Neuron (in vitro differentiated cells): ENCODE measurements around the gene AS3MT.
"Not testable (repeated sequence)": the region's sequence is repeated elsewhere in the genome, so short reads cannot be mapped to it uniquely, and the experiment has no call there.

Experiments used
- H2AFZ ChIP-seq: one replicate; pipeline ENCODE4 v1.6.1; 2013; ENCODE audit warnings: low read depth, mild to moderate bottlenecking, inconsistent platforms, low read length, moderate library complexity
- H3K27me3 ChIP-seq: one replicate; pipeline ENCODE4 v1.6.1; 2013; ENCODE audit warnings: low read length; ENCODE audit not compliant: insufficient read depth
- H3K36me3 ChIP-seq: one replicate; pipeline ENCODE4 v1.6.1; 2013; ENCODE audit warnings: low read length; ENCODE audit not compliant: insufficient read depth
- H3K4me1 ChIP-seq: one replicate; pipeline ENCODE4 v1.6.1; 2013; ENCODE audit warnings: low read length; ENCODE audit not compliant: insufficient read depth
- H3K4me3 ChIP-seq: 2 replicates; pipeline ENCODE4 v1.5.1; 2013; ENCODE audit warnings: mild to moderate bottlenecking, low read length, moderate library complexity
- H3K9me3 ChIP-seq: one replicate; pipeline ENCODE4 v1.6.1; 2013; ENCODE audit warnings: low read length

Gene AS3MT, protein sequence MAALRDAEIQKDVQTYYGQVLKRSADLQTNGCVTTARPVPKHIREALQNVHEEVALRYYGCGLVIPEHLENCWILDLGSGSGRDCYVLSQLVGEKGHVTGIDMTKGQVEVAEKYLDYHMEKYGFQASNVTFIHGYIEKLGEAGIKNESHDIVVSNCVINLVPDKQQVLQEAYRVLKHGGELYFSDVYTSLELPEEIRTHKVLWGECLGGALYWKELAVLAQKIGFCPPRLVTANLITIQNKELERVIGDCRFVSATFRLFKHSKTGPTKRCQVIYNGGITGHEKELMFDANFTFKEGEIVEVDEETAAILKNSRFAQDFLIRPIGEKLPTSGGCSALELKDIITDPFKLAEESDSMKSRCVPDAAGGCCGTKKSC

DNA sequence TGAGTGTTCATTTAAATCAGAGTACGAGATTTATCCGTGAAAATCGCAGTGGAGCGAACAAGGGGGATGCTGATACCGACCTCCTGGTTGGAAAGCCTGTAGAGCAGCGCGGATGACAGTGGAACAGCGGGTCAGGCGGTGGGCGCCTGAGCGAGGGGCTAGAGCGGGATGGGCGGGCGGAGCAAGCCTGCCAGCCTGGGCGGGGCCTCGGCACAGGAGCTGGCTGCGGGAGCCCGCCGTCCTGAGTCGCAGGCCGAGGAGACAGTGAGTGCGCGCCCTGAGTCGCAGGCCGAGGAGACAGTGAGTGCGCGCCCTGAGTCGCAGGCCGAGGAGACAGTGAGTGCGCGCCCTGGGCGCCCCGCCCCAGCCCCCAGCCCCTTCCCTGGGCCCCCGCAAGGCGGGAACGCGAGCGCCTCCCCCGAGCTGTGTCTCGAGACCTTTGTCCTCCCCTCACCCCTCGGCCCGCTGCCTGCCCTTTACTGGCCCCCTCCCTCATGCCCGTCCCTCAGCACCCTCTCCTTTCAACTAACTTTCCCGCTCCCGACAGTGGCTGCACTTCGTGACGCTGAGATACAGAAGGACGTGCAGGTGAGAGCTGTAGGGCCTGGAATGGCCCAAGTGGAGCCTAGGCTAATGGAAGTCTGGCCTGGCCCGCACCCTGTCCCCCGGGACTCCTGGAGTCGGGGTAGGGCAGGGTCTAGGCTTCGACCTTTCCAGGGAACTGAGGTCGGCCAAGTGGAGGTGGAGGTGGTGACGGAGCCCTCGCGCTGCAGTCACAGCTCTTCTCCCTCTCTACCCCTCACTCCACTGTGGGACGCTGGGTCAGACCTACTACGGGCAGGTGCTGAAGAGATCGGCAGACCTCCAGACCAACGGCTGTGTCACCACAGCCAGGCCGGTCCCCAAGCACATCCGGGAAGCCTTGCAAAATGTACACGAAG lies at the start of gene AS3MT:
AS3MT (plus strand) TSS at position 213 of the 941 bp plus-strand sequence; CDS start at position 336, 123 bp downstream.
- peak within 1 kb of the TSS; percentile 58 for H3K4me3 ChIP-seq

DNA sequence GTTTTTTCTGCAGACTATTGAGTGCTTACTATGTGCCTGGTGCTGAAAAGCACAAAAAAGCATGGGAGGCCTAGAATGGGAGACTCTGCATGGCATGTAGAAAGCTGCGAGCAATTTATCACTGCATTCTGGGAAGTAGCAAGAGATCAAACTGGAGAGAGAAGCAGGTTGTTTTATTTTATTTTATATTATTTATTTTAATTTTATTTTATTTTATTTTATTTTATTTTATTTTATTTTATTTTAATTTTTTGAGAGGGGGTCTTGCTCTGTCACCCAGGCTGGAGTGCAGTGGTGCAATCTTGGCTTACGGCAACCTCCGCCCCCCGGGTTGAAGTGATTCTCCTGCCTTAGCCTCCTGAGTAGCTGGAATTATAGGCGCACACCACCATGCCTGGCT lies 49.3 kb upstream of the AS3MT start:
- not testable (repeated sequence) for H3K36me3 ChIP-seq, H3K4me3 ChIP-seq, H3K9me3 ChIP-seq, H2AFZ ChIP-seq, H3K4me1 ChIP-seq, H3K27me3 ChIP-seq

More for the DNA sequence above, at the start of gene AS3MT:
- Histone ChIP-seq H3K9me3 (no peaks in the 10 kb centered on the region), H3K36me3 (no peaks in the 10 kb centered on the region), H3K4me1 (peaks cover 14% of the 10 kb centered on the region), H2AFZ (peak within 1 kb of the TSS; percentile 91), H3K27me3 (no peaks in the 10 kb centered on the region)

DNA sequence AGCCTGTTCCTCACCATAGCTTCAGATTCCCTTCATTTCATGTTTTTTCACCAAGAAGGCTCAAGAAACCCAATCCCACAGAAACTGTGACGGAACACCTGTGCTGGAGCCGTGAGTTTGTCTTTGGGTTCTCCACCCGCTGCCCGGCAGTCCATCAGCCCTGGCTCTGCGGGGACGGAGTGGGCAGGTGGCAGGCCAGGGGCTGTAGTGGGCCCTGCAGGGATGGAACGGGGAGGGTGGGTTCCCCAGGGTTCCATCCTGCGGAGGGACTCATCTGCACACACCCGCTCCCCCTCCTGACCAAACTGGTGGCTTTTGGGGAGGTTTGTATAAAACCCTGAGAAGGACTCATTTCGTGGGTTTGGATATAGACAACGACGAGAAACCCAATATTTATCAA lies 47.0 kb upstream of the AS3MT start:
- Histone ChIP-seq H3K9me3 (peaks cover 6% of the 10 kb centered on the region), H3K27me3 (no peaks in the 10 kb centered on the region), H3K36me3 (no peaks in the 10 kb centered on the region), H2AFZ (no peak overlapping the region), H3K4me3 (no peak overlapping the region), H3K4me1 (no peaks in the 10 kb centered on the region)

DNA sequence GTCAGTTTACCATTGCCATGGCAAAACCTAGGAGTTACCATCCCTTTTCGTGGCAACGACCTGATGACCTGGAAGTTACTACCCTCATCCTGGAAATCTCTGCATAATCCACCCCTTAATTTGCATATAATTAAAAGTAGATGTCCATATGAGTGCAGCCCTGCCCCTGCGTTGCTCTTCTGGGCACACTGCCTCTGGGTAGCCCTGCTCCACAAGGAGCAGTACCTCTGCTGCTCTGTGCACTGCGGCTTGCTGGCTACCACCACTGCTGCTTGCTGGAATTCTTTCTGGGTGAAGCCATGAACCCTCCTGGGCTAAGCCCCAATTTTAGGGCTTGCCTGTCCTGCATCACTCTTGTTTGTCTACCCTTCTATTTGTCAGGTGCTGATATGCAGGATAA lies 44.6 kb upstream of the AS3MT start:
- Histone ChIP-seq H3K36me3 (no peaks in the 10 kb centered on the region), H3K27me3 (no peaks in the 10 kb centered on the region), H2AFZ (no peak overlapping the region), H3K4me1 (no peaks in the 10 kb centered on the region), H3K4me3 (no peak overlapping the region), H3K9me3 (peaks cover 6% of the 10 kb centered on the region)

DNA sequence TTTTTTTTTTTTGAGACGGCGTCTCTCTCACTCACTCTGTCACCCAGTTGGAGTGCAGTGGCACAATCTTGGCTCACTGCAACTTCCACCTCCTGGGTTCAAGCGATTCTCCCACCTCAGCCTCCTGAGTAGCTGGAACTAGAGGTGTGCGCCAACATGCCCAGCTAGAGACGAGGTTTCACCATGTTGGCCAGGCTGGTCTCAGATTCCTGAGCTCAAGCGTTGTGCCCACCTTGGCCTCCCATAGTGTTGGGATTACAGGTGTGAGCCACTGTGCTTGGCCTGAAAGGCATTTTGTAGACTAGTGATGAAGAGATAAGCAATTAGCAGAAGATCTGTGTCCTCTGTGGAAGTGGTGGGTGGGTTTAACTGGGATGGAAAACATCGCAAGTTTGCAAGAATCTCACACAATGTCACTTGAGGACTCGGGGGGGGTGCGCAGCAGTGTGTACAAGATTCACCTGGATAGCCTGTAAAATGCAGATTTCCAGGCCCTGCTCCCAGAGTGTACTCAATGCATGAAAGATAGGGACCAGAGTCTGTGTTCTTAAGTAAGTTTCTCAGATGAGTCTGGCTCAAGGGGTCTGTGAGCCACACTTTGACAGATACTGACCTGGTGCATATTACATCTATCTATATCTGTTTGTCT lies 43.0 kb upstream of the AS3MT start:
- Histone ChIP-seq H3K4me1 (no peaks in the 10 kb centered on the region), H3K27me3 (no peaks in the 10 kb centered on the region), H3K4me3 (no peak overlapping the region), H3K36me3 (no peaks in the 10 kb centered on the region), H3K9me3 (peaks cover 6% of the 10 kb centered on the region), H2AFZ (no peak overlapping the region)

DNA sequence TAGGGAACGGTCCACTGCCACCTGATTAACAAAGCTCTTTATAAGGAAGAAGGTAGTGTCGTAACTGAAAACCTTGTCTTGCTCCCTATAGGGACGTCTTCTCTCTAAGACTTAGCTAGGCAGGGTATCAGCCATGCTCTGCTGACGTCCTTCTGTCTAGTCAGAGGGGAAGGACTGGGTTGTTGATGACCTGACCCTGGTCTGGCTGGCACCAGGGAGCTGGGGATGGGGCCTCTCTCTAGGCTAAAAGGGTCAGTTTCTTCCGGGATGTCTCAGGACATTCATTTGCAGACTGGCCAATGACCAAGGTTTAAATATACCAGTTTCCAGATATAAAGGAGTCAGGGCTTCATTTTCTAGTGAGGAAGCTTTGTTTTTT lies 41.7 kb upstream of the AS3MT start:
- H3K9me3 ChIP-seq: peaks cover 6% of the 10 kb centered on the region
- no peaks in the 10 kb centered on the region for H3K27me3 ChIP-seq
- H3K4me3 ChIP-seq: no peak overlapping the region
- H2AFZ ChIP-seq: no peak overlapping the region
- no peaks in the 10 kb centered on the region for H3K36me3 ChIP-seq
- H3K4me1 ChIP-seq: no peaks in the 10 kb centered on the region

DNA sequence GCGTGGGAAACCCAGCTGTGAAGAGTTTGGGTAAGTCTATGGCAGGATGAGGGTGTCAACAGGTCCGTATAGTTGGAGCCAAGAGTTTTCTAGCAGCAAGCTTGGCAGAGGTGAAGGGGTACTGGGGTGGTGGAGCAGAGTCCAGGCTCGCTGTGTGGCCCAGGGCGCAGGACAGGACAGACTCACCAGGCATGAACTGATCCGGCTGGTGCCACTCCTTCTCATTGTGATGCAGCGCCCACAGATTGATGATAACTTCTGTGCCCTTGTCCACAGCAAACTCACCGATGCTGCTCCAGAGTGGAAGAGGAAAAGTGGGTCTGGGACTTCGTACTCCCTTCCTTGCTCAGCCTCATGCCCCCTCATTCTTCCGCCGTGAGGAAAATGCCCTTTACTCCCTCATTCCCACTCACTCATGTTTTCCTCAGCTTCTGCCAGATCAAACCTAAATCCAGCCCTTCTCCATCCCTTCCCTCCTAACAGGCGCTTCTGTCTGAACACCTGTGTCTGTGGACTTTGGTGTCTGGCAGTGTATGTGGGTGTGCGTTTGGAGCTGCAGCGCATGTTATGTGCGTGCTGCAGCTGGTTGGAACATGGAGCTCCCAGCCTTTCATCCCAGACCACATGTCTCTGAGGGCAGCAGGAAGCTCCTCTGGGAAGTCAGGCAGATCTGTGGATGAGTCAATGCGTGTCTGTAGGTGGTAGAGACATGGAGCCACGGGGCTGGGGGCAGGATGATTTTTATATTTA lies 37.8 kb upstream of the AS3MT start:
- H3K4me1 ChIP-seq: no peaks in the 10 kb centered on the region
- H3K27me3 ChIP-seq: no peaks in the 10 kb centered on the region
- H3K36me3 ChIP-seq: no peaks in the 10 kb centered on the region
- no peaks in the 10 kb centered on the region for H3K9me3 ChIP-seq
- H2AFZ ChIP-seq: no peak overlapping the region
- no peak overlapping the region for H3K4me3 ChIP-seq

DNA sequence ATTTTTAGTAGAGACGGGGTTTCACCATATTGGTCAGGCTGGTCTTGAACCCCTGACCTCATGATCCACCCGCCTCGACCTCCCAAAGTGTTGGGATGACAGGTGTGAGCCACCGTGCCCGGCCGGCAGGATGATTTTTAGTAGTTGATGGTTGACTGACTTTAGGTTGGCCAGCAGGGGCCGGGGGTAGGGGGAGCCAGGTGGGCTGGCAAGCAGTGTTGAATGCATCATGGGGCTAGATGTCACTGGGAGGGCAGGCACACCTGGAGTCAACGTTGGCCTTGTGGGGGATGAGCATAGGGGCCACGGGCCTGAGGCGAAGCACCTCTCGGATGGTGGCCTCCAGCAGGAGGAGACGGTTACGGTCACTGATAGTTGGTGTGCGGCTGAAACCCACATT lies 37.0 kb upstream of the AS3MT start:
- Histone ChIP-seq H3K27me3 (no peaks in the 10 kb centered on the region), H3K36me3 (no peaks in the 10 kb centered on the region)

DNA sequence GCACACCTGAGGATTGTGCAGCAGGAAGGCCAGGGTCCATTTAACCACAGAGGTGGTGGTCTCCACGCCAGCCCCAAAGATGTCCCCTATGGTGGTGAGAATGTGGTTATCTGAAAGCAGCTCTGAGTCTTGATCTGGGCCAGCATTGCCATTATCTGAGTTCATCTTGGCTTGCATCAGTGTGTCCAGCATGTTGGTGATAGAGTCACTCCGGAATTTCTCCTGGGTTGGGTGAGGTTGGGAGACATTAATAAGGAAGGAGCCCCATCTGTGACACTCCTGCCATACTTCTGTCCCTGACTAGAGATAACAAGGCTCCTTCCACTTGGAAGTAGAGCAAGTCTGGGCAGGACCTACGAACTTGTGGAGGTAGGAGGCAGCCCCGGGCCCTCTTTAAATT lies 36.3 kb upstream of the AS3MT start:
- H3K4me1 ChIP-seq: no peaks in the 10 kb centered on the region
- no peak overlapping the region for H2AFZ ChIP-seq
- H3K36me3 ChIP-seq: no peaks in the 10 kb centered on the region
- H3K4me3 ChIP-seq: no peak overlapping the region
- peaks cover 4% of the 10 kb centered on the region for H3K9me3 ChIP-seq
- H3K27me3 ChIP-seq: no peaks in the 10 kb centered on the region

More for the DNA sequence above, 37.0 kb upstream of the AS3MT start:
- H2AFZ ChIP-seq: no peak overlapping the region
- no peak overlapping the region for H3K4me3 ChIP-seq
- no peaks in the 10 kb centered on the region for H3K4me1 ChIP-seq
- peaks cover 1% of the 10 kb centered on the region for H3K9me3 ChIP-seq

DNA sequence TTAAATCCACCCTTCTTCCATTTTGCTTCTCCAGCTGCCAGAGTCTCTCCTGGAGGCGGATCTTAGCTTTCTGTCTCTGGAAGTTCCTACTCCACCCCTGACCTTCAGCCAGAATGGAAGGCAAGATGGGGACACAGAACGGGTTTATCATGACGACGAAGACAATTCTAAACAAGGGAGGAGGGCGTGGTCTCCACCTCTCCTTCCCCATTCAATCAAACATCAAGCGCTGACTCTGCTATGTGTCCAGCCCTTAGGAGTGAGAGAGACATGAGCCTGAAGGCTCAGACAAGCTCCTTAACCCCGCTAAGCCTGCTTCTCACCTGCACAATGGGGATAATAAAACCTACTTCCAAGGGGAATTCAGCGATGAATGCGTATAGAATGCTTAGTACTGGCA lies 35.1 kb upstream of the AS3MT start:
- Histone ChIP-seq H3K27me3 (no peaks in the 10 kb centered on the region), H2AFZ (no peak overlapping the region), H3K9me3 (peaks cover 4% of the 10 kb centered on the region), H3K36me3 (no peaks in the 10 kb centered on the region), H3K4me1 (no peaks in the 10 kb centered on the region), H3K4me3 (no peak overlapping the region)

DNA sequence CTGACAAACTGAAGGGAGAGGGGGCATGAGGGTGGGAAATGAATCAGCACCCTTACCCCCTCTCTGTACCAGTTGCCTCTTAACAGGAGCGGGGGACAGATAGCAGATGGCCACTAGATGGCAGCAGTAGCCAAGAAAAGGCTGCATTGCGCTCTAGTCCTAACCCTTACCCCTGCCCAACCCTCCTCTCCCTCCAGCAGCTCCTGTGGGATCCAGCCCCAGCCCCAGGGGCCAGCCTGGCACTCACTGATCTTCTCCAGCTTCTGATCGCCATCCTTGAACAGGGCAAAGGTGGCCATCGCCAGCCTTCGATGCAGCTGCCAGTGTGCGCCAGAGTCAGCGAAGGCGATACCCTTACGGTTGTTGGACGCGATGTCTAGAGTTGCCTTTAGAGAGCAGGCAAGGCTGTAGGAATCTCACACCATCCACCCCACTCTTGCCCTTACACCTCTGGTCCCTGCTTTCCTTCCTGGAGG lies 34.2 kb upstream of the AS3MT start:
- H3K9me3 ChIP-seq: peaks cover 4% of the 10 kb centered on the region
- H3K27me3 ChIP-seq: no peaks in the 10 kb centered on the region
- H3K36me3 ChIP-seq: no peaks in the 10 kb centered on the region
- no peak overlapping the region for H3K4me3 ChIP-seq
- H3K4me1 ChIP-seq: no peaks in the 10 kb centered on the region
- no peak overlapping the region for H2AFZ ChIP-seq

DNA sequence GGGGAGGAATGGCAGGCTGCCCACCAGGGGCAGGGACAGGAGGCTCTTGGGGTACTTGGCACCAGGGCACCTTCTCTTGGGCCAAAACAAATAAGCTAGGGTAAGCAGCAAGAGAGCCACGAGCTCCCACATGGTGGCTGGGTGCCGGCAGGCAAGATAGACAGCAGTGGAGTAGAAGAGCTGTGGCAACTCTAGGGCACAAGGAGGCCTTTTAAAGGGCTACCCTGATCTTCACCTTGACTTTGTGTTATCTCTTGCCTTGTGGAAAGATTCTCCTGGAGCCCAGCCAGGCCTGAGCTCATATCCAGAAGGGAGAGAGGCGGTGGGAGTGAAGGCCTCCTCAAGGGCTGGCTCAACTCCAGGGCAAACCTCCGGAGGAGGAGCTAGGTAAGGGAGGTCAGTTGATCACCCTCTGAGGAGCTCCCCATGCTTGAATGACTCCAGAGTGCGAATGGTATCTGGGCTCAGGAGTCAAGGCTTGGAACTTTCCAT lies 32.0 kb upstream of the AS3MT start, which contains the start of gene CYP17A1:
CYP17A1 (minus strand) TSS at position 184 of the 492 bp plus-strand sequence; CDS start at position 132, 52 bp downstream.
- H3K4me3 ChIP-seq: no peak within 1 kb of the TSS
- no peaks in the 10 kb centered on the region for H3K27me3 ChIP-seq
- H3K9me3 ChIP-seq: peaks cover 4% of the 10 kb centered on the region
- H3K36me3 ChIP-seq: no peaks in the 10 kb centered on the region
- H3K4me1 ChIP-seq: no peaks in the 10 kb centered on the region
- no peak within 1 kb of the TSS for H2AFZ ChIP-seq
